ENCODE data around the gene DRAP1. TPM values are rescaled to one million over a fixed set of nuclear protein-coding genes. Genes with fewer than 3 reads are reported as not detected.

Gene DRAP1
- total and polyA plus RNA-seq, 11 donors: 76.5 to 180 (median 104) TPM

DNA sequence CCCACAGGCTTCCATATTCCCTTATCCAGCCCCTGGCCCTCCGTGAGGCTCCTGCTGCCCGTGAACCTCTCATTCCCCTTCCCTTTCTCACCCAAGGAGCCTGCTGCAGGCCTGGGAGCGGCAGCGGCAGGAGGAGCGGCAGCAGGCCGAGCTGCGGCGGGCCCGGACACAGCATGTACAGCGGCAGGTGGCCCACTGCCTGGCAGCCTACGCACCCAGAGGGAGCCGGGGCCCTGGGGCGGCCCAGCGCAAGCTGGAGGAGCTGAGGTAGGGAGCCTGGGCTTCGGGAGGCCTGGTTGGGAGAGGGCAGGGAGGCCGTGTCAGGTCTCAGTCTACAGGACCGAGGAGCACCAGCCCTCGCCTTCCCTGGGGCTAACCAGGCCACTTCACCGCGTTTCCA lies 34.2 kb downstream of the DRAP1 start:
- ATAC-seq (peak in 1 of 4 donors; percentile 15), DNase-seq (no peak)
- no peak overlapping the region for H3K27ac ChIP-seq
- TF ChIP-seq, protein P1, sequence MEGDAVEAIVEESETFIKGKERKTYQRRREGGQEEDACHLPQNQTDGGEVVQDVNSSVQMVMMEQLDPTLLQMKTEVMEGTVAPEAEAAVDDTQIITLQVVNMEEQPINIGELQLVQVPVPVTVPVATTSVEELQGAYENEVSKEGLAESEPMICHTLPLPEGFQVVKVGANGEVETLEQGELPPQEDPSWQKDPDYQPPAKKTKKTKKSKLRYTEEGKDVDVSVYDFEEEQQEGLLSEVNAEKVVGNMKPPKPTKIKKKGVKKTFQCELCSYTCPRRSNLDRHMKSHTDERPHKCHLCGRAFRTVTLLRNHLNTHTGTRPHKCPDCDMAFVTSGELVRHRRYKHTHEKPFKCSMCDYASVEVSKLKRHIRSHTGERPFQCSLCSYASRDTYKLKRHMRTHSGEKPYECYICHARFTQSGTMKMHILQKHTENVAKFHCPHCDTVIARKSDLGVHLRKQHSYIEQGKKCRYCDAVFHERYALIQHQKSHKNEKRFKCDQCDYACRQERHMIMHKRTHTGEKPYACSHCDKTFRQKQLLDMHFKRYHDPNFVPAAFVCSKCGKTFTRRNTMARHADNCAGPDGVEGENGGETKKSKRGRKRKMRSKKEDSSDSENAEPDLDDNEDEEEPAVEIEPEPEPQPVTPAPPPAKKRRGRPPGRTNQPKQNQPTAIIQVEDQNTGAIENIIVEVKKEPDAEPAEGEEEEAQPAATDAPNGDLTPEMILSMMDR (IDR thresholded peaks at IDR 0.05): no peak
- TF ChIP-seq POLR2A (IDR thresholded peaks at IDR 0.05): no peak
- no peaks in the 10 kb centered on the region for H3K9me3 ChIP-seq
- WGBS, 4 donors: 79 to 89% (median 84%) methylated on average over 18 to 20 of the region's 20 CpGs
- no peak overlapping the region for H3K4me3 ChIP-seq
- H3K4me1 ChIP-seq: no peaks in the 10 kb centered on the region
- intact Hi-C loops (cut with DNase I): no loop called here
- H3K36me3 ChIP-seq: no peaks in the 10 kb centered on the region
- peaks cover 0 to 11% (median 0%) of the 10 kb centered on the region in 9 donors for H3K27me3 ChIP-seq

GRCh38 chr11:65954771-65955170 lies 35.5 kb downstream of the DRAP1 start:
- Histone ChIP-seq H3K4me3 (no peak overlapping the region), H3K27me3 (peaks cover 0 to 11% (median 0%) of the 10 kb centered on the region in 9 donors), H3K36me3 (no peaks in the 10 kb centered on the region), H3K27ac (no peak overlapping the region), H3K9me3 (no peaks in the 10 kb centered on the region), H3K4me1 (no peaks in the 10 kb centered on the region)
- WGBS, 4 donors: 67 to 76% (median 75%) methylated on average over 8 of the region's 8 CpGs
- TF ChIP-seq POLR2A (IDR thresholded peaks at IDR 0.05): no peak
- TF ChIP-seq, protein P1 (IDR thresholded peaks at IDR 0.05): no peak
- DNase-seq (no peak), ATAC-seq (no peak)
- intact Hi-C loops (cut with DNase I): loop anchor here in 3 of 10 donors (5.0 kb wide), 1 partner anchor 32 kb away; no protein-coding TSS in a partner anchor

DNA sequence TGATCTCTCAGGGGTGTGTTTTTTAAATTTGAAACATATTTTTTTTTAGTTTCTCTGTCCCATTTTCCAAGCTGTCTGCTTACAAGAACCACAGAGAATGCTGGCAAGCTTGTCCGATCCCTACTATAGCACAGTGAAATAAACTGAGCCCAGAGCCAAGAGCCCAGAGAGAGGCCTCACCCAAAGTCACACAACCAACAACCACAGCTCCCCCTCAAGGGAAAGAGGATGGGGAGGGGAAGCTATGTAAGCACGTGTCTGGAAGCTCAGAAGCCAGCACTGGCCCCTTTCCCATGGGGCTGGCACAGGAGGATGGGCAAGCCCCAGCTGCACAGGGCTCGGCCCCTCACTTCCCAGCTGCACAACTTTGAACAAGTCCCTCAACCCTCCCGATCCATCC lies 39.1 kb downstream of the DRAP1 start:
- TF ChIP-seq POLR2A (IDR thresholded peaks at IDR 0.05): no peak
- TF ChIP-seq, protein P1 (IDR thresholded peaks at IDR 0.05): no peak
- no peak for DNase-seq
- ATAC-seq: no peak
- Histone ChIP-seq H3K27me3 (peaks cover 0 to 6% (median 0%) of the 10 kb centered on the region in 9 donors), H3K27ac (no peak overlapping the region), H3K4me3 (no peak overlapping the region), H3K36me3 (no peaks in the 10 kb centered on the region), H3K9me3 (no peaks in the 10 kb centered on the region), H3K4me1 (peaks cover 3 to 19% (median 14%) of the 10 kb centered on the region in 12 donors)
- WGBS, 4 donors: 54 to 62% (median 60%) methylated on average over 3 to 4 of the region's 4 CpGs
- intact Hi-C loops (cut with DNase I): loop anchor here in 3 of 10 donors (5.0 kb wide), 1 partner anchor 36 kb away; no protein-coding TSS in a partner anchor

DNA sequence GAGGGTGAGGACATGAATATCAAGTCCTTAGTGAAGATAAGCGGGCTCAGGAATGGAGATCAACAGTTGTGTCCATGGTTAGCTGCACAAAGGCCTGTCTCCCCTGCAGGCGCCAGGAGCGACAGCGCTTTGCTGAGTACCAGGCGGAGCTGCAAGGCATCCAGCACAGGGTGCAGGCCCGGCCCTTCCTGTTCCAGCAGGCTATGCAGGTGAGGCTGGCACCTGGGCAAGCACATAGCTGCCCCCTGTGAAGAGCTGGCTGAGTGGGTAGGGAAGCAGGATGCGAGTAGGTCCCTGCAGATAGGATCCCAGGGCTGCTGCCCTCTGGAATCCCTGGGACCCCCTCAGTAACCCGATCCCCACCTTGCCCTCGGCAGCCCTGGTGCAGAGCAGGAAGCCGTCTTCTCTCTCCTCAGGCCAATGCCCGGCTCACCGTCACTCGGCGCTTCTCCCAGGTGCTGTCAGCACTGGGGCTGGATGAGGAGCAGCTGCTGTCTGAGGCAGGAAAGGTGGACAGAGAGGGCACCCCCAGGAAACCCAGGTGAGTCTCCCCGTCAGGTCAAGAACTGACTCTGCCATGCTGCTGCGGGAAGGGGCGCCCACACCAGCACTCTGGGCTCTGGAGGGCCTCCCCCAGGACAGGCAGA lies 39.7 kb downstream of the DRAP1 start:
- H3K9me3 ChIP-seq: no peaks in the 10 kb centered on the region
- ATAC-seq (no peak), DNase-seq (no peak)
- peaks cover 0 to 6% (median 0%) of the 10 kb centered on the region in 9 donors for H3K27me3 ChIP-seq
- no peak for TF ChIP-seq POLR2A (IDR thresholded peaks at IDR 0.05)
- TF ChIP-seq, protein P1 (IDR thresholded peaks at IDR 0.05): no peak
- WGBS, 4 donors: 69 to 79% (median 74%) methylated on average over 17 of the region's 17 CpGs
- no peak overlapping the region for H3K4me3 ChIP-seq
- intact Hi-C loops (cut with DNase I): loop anchor here in 3 of 10 donors (5.0 kb wide), 1 partner anchor 37 kb away; no protein-coding TSS in a partner anchor
- peaks cover 3 to 26% (median 20%) of the 10 kb centered on the region in 12 donors for H3K4me1 ChIP-seq
- peaks cover 0 to 5% (median 2%) of the 10 kb centered on the region in 9 donors for H3K36me3 ChIP-seq
- H3K27ac ChIP-seq: no peak overlapping the region
